GM21529 (cell line): ENCODE data around the gene CACNA1G.

ENCODE experiments used
- ATAC-seq: cut with Tn5 transposase; IDR thresholded peaks from one replicate; pipeline ENCODE4 v1.9.1; 2021; ENCODE audit not compliant: unreplicated experiment

Gene CACNA1G

GRCh38 chr17:50533185-50533584, 27.3 kb upstream of the CACNA1G start:
- ATAC-seq, result no peak

GRCh38 chr17:50533720-50534148, 26.8 kb upstream of the CACNA1G start:
- no peak for ATAC-seq

GRCh38 chr17:50534222-50534978, 26.1 kb upstream of the CACNA1G start:
- ATAC-seq, result no peak

- ATAC-seq, result no peak
Observed at GRCh38 chr17:50534979-50535326, 25.6 kb upstream of the CACNA1G start.

GRCh38 chr17:50535407-50535806, 25.1 kb upstream of the CACNA1G start:
- ATAC-seq, result no peak

- no peak for ATAC-seq
Observed at GRCh38 chr17:50536683-50537646, 23.6 kb upstream of the CACNA1G start.

- no peak for ATAC-seq
Observed at GRCh38 chr17:50537721-50538548, 22.6 kb upstream of the CACNA1G start.

- no peak for ATAC-seq
Observed at GRCh38 chr17:50538549-50539410, 21.7 kb upstream of the CACNA1G start.

- ATAC-seq, result no peak
Observed at GRCh38 chr17:50539762-50540559, 20.6 kb upstream of the CACNA1G start.

- no peak for ATAC-seq
Observed at GRCh38 chr17:50540560-50541401, 19.7 kb upstream of the CACNA1G start.

- ATAC-seq, result no peak
Observed at GRCh38 chr17:50541402-50541715, 19.2 kb upstream of the CACNA1G start.

- peak; percentile 75 for ATAC-seq
Observed at GRCh38 chr17:50541716-50542688, 18.5 kb upstream of the CACNA1G start.

GRCh38 chr17:50542795-50543774, 17.4 kb upstream of the CACNA1G start:
- ATAC-seq, result no peak

GRCh38 chr17:50544516-50544915, 16.0 kb upstream of the CACNA1G start:
- no peak for ATAC-seq

GRCh38 chr17:50545311-50545710, 15.2 kb upstream of the CACNA1G start:
- no peak for ATAC-seq

- no peak for ATAC-seq
Observed at GRCh38 chr17:50546701-50547034, 13.8 kb upstream of the CACNA1G start.
